Measurements from ENCODE around the gene CENPN. TPM values are rescaled to one million over a fixed set of nuclear protein-coding genes. Genes with fewer than 3 reads are reported as not detected.
A peak's percentile ranks its signal among the peaks of the same experiment; 100 is the strongest.

The CENPN gene
- total RNA-seq, 1 experiment from 2014 or later: 68.9 TPM

- no peaks in the 10 kb centered on the region for H3K36me3 ChIP-seq (ENCODE audit: low read depth)
- POLR2A ChIA-PET (ENCODE audit: unreplicated experiment): no interaction called here
- H3F3A ChIP-seq (ENCODE audit: insufficient read depth, low read depth): peaks cover 7% of the 10 kb centered on the region; the same call in 1 of the 2 replicates
- H3K4me2 ChIP-seq: no peak overlapping the region
- H3K27ac ChIP-seq: 0 out of 2 replicates have a peak overlapping the region, but pooled peaks have one; percentile 4
- no peaks in the 10 kb centered on the region for H3K9me2 ChIP-seq (ENCODE audit: insufficient read depth)
- no peak overlapping the region for H2AFZ ChIP-seq
- peaks cover 9% of the 10 kb centered on the region; the same call in 1 of the 2 replicates for H3K79me2 ChIP-seq (ENCODE audit: low read depth)
- TF ChIP-seq CTCF (conservative IDR thresholded peaks at IDR 0.05) (no peak), EZH2 (IDR thresholded peaks at IDR 0.05; ENCODE audit: low read depth) (no peak)
- no peaks in the 10 kb centered on the region for H3K9me3 ChIP-seq (ENCODE audit: insufficient read depth, low read depth)
- H3K4me1 ChIP-seq (replicated peaks; ENCODE audit: insufficient read depth): peaks cover 20% of the 10 kb centered on the region; the same call in 1 of the 2 replicates
- no peak overlapping the region for H3K4me3 ChIP-seq
- no peaks in the 10 kb centered on the region for H4K20me1 ChIP-seq (ENCODE audit: insufficient read depth)
- no peaks in the 10 kb centered on the region for H3K27me3 ChIP-seq (ENCODE audit: insufficient read depth, low read depth)
- CTCF ChIA-PET: interaction anchor here (0.6 to 0.7 kb wide), 2 partner anchors 81 to 133 kb away, joined by 4 to 8 read pairs; no protein-coding TSS in a partner anchor
- DNase-seq: peak in 1 of 2 experiments; percentile 53
- intact Hi-C loops (cut with micrococcal nuclease; ENCODE audit: unreplicated experiment): loop anchor here (10.0 kb wide), 1 partner anchor 243 kb away; the partner anchor contains the start of gene GAN
- no TSS peak for BruUV-seq (replicated peaks)
Observed at GRCh38 chr16:81071805-81072204, 64.8 kb downstream of the CENPN start.

- Histone ChIP-seq H4K20me1 (ENCODE audit: insufficient read depth) (no peaks in the 10 kb centered on the region), H3F3A (ENCODE audit: insufficient read depth, low read depth) (peaks cover 16% of the 10 kb centered on the region; the same call in 1 of the 2 replicates), H3K9me2 (ENCODE audit: insufficient read depth) (no peaks in the 10 kb centered on the region), H3K36me3 (ENCODE audit: low read depth) (no peaks in the 10 kb centered on the region), H3K27ac (no peak overlapping the region), H3K79me2 (ENCODE audit: low read depth) (peaks cover 9% of the 10 kb centered on the region; the same call in 1 of the 2 replicates), H3K4me1 (replicated peaks; ENCODE audit: insufficient read depth) (peaks cover 27% of the 10 kb centered on the region; the same call in 1 of the 2 replicates), H3K27me3 (ENCODE audit: insufficient read depth, low read depth) (no peaks in the 10 kb centered on the region), H3K4me2 (no peak overlapping the region), H2AFZ (no peak overlapping the region), H3K9me3 (ENCODE audit: insufficient read depth, low read depth) (no peaks in the 10 kb centered on the region), H3K4me3 (no peak overlapping the region)
- TF ChIP-seq CTCF (conservative IDR thresholded peaks at IDR 0.05) (no peak), EZH2 (IDR thresholded peaks at IDR 0.05; ENCODE audit: low read depth) (no peak)
- DNase-seq: no peak
- ChIA-PET CTCF (no interaction called here), POLR2A (ENCODE audit: unreplicated experiment) (interaction anchor here (0.5 kb wide), 1 partner anchor 686 kb away, joined by 3 read pairs; no protein-coding TSS in a partner anchor)
- no TSS peak for BruUV-seq (replicated peaks)
- intact Hi-C loops (cut with micrococcal nuclease; ENCODE audit: unreplicated experiment): loop anchor here (10.0 kb wide), 1 partner anchor 241 kb away; the partner anchor contains the start of gene GAN
Observed at GRCh38 chr16:81073560-81074330, 66.7 kb downstream of the CENPN start.

DNA sequence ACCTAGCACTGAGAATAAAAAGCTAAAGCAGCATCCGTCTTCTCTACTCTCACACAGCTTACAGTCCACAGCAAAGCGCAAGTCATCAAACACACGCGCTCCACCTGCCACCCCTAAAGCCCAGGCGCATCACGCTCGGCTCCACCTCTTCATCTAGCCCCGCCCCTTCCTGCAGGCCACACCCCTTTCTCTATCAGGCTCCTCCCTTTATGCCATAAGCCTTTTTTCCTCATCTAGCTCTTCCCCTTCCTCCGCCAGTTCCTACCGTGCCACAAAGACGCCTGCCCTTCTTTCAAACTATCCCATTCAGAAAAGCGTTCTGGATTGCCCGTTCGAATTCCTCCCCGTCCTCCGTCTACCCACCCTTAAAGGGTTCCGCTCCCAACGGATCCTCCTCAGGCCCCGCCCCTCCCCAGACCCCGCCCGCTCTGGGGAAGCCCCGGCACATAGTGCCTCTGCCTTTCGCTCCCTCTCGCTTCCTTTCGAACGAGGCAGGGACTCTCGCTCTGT, 69.6 kb downstream of the CENPN start:
- Histone ChIP-seq H3K4me2 (peak overlapping the region; percentile 84), H3K27ac (peak overlapping the region; percentile 79), H3K27me3 (ENCODE audit: insufficient read depth, low read depth) (no peaks in the 10 kb centered on the region), H2AFZ (peak overlapping the region; percentile 89), H3K36me3 (ENCODE audit: low read depth) (no peaks in the 10 kb centered on the region), H3F3A (ENCODE audit: insufficient read depth, low read depth) (peaks cover 20% of the 10 kb centered on the region; the same call in 1 of the 2 replicates), H3K9me2 (ENCODE audit: insufficient read depth) (no peaks in the 10 kb centered on the region), H4K20me1 (ENCODE audit: insufficient read depth) (no peaks in the 10 kb centered on the region), H3K4me3 (peak overlapping the region; percentile 76), H3K79me2 (ENCODE audit: low read depth) (peaks cover 9% of the 10 kb centered on the region; the same call in 1 of the 2 replicates), H3K4me1 (replicated peaks; ENCODE audit: insufficient read depth) (peaks cover 24% of the 10 kb centered on the region; the same call in 1 of the 2 replicates), H3K9me3 (ENCODE audit: insufficient read depth, low read depth) (no peaks in the 10 kb centered on the region)
- TF ChIP-seq EZH2 (IDR thresholded peaks at IDR 0.05; ENCODE audit: low read depth) (no peak), CTCF (conservative IDR thresholded peaks at IDR 0.05) (no peak)
- peak in 1 of 2 experiments; percentile 89 for DNase-seq
- BruUV-seq (replicated peaks): no TSS peak
- CTCF ChIA-PET: interaction anchor here (0.6 kb wide), 2 partner anchors 90 to 129 kb away, joined by 5 to 6 read pairs; no protein-coding TSS in a partner anchor
- POLR2A ChIA-PET (ENCODE audit: unreplicated experiment): interaction anchor here (0.5 to 1.0 kb wide), 9 partner anchors 13 to 325 kb away, joined by 3 to 4 read pairs (median 3); partner anchors contain the start of gene GAN
- intact Hi-C loops (cut with micrococcal nuclease; ENCODE audit: unreplicated experiment): loop anchor here (1.0 to 10.0 kb wide), 3 partner anchors 41 to 238 kb away; partner anchors contain the start of genes ATMIN and GAN

Measured in PC-9 (cell line).